ENCODE data around the gene RPL29. TPM values are rescaled to one million over a fixed set of nuclear protein-coding genes. Genes with fewer than 3 reads are reported as not detected.

RPL29 gene
- total and polyA plus RNA-seq, 2 of the 13 experiments (the other 11 are each of a cell fraction or from before 2014, with no cell fraction given), result 1,348 to 2,263 TPM

DNA sequence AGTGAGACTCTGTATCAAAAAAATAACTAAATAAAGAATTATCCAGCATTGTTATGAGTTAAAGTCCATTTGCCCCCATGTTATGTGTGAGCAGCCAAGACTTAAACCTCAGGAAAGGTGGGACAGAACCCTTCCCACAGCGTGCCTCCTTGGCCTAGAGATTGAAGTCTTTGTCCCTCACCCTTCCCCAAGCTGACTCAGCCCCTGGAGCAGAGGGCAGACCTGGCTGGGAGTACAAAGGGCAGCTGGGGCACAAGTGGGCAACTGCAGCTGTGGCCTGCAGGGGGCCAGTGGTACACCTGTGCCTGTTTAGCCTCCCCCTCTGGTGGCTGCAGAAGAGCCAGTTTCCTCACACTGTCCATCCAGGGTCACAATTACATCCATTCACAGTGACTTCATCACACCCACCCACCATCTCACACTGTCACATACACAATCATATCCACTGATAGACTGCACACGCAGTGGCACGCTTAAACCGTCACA, 13.3 kb downstream of the RPL29 start (continued):
- TF ChIP-seq, protein P1, sequence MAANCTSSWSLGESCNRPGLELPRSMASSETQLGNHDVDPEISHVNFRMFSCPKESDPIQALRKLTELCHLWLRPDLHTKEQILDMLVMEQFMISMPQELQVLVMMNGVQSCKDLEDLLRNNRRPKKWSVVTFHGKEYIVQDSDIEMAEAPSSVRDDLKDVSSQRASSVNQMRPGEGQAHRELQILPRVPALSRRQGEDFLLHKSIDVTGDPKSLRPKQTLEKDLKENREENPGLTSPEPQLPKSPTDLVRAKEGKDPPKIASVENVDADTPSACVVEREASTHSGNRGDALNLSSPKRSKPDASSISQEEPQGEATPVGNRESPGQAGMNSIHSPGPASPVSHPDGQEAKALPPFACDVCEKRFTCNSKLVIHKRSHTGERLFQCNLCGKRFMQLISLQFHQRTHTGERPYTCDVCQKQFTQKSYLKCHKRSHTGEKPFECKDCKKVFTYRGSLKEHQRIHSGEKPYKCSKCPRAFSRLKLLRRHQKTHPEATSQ (CRISPR knock-in tag; IDR thresholded peaks at IDR 0.05; ENCODE audit: borderline replicate concordance), result no peak
- TF ChIP-seq ZNF557 (CRISPR knock-in tag; IDR thresholded peaks at IDR 0.05) (no peak), HMG20B (CRISPR knock-in tag; conservative IDR thresholded peaks at IDR 0.05) (no peak), REL (CRISPR knock-in tag; conservative IDR thresholded peaks at IDR 0.05) (no peak; the same call in 1 of the 2 replicates), ARNTL (CRISPR knock-in tag; IDR thresholded peaks at IDR 0.05) (peak; percentile 49; the same call in 1 of the 2 replicates), ZFP82 (CRISPR knock-in tag; IDR thresholded peaks at IDR 0.05; ENCODE audit: borderline replicate concordance) (no peak), HNF4G (IDR thresholded peaks at IDR 0.05; ENCODE audit: borderline replicate concordance, low read depth, low read length) (peak; percentile 99), HNF4G (CRISPR knock-in tag; IDR thresholded peaks at IDR 0.05; ENCODE audit: borderline replicate concordance, low read depth) (peak; percentile 98), ZNF589 (CRISPR knock-in tag; conservative IDR thresholded peaks at IDR 0.05) (no peak), JUN (CRISPR knock-in tag; IDR thresholded peaks at IDR 0.05) (no peak), CC2D1A (CRISPR knock-in tag; IDR thresholded peaks at IDR 0.05) (no peak), CENPT (CRISPR knock-in tag; IDR thresholded peaks at IDR 0.05; ENCODE audit: low read depth) (peak; percentile 66; the same call in 1 of the 2 replicates), HNRNPLL (IDR thresholded peaks at IDR 0.05; ENCODE audit: low read depth, low read length, poor library complexity, severe bottlenecking) (no peak), KLF13 (CRISPR knock-in tag; IDR thresholded peaks at IDR 0.05) (no peak), WIZ (CRISPR knock-in tag; IDR thresholded peaks at IDR 0.05) (no peak), TOPORS (CRISPR knock-in tag; IDR thresholded peaks at IDR 0.05) (no peak), ZFYVE20 (CRISPR knock-in tag; IDR thresholded peaks at IDR 0.05; ENCODE audit: borderline replicate concordance, low read depth) (no peak), NFIB (CRISPR knock-in tag; IDR thresholded peaks at IDR 0.05; ENCODE audit: borderline replicate concordance) (no peak), MYC (CRISPR knock-in tag; IDR thresholded peaks at IDR 0.05; ENCODE audit: borderline replicate concordance) (peak; percentile 87), SP2 (CRISPR knock-in tag; IDR thresholded peaks at IDR 0.05) (no peak), JARID2 (CRISPR knock-in tag; IDR thresholded peaks at IDR 0.05; ENCODE audit: insufficient replicate concordance) (no peak)
- TF ChIP-seq, protein P2, sequence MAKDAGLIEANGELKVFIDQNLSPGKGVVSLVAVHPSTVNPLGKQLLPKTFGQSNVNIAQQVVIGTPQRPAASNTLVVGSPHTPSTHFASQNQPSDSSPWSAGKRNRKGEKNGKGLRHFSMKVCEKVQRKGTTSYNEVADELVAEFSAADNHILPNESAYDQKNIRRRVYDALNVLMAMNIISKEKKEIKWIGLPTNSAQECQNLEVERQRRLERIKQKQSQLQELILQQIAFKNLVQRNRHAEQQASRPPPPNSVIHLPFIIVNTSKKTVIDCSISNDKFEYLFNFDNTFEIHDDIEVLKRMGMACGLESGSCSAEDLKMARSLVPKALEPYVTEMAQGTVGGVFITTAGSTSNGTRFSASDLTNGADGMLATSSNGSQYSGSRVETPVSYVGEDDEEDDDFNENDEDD (CRISPR knock-in tag; IDR thresholded peaks at IDR 0.05; ENCODE audit: borderline replicate concordance), result 0 out of 2 replicates have a peak, but pooled peaks have one; percentile 59
- TF ChIP-seq, protein P3, sequence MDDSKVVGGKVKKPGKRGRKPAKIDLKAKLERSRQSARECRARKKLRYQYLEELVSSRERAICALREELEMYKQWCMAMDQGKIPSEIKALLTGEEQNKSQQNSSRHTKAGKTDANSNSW (CRISPR knock-in tag; IDR thresholded peaks at IDR 0.05; ENCODE audit: borderline replicate concordance), result no peak
- TF ChIP-seq, protein P4, sequence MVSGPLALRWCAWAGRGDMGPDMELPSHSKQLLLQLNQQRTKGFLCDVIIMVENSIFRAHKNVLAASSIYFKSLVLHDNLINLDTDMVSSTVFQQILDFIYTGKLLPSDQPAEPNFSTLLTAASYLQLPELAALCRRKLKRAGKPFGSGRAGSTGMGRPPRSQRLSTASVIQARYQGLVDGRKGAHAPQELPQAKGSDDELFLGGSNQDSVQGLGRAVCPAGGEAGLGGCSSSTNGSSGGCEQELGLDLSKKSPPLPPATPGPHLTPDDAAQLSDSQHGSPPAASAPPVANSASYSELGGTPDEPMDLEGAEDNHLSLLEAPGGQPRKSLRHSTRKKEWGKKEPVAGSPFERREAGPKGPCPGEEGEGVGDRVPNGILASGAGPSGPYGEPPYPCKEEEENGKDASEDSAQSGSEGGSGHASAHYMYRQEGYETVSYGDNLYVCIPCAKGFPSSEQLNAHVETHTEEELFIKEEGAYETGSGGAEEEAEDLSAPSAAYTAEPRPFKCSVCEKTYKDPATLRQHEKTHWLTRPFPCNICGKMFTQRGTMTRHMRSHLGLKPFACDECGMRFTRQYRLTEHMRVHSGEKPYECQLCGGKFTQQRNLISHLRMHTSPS (CRISPR knock-in tag; IDR thresholded peaks at IDR 0.05; ENCODE audit: low read depth), result peak; percentile 91
- TF ChIP-seq, protein P5, sequence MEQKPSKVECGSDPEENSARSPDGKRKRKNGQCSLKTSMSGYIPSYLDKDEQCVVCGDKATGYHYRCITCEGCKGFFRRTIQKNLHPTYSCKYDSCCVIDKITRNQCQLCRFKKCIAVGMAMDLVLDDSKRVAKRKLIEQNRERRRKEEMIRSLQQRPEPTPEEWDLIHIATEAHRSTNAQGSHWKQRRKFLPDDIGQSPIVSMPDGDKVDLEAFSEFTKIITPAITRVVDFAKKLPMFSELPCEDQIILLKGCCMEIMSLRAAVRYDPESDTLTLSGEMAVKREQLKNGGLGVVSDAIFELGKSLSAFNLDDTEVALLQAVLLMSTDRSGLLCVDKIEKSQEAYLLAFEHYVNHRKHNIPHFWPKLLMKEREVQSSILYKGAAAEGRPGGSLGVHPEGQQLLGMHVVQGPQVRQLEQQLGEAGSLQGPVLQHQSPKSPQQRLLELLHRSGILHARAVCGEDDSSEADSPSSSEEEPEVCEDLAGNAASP (CRISPR knock-in tag; IDR thresholded peaks at IDR 0.05; ENCODE audit: borderline replicate concordance), result peak; percentile 65; the same call in 1 of the 2 replicates

Measured in HepG2 (cell line).